ENCODE results near the gene OSBP2.

DNA sequence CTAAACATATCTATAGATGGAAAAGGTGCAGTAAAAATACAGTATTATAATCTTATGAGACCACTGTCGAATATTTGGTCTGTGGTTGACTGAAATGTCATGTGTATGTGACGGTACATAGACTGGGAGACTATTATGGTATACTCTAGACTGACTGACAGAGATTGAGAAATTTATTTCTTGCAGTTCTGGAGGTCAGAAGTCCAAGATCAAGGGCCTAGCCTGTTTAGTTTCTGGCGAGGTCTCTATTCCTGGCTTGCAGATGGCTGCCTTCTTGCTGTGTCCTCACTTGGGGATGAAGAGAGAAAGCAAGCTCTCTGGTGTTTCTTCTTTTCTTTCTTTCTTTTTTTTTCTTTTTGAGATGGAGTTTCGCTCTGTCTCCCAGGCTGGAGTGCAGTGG is 7.3 kb upstream of the OSBP2 start:
- TF ChIP-seq PKNOX1 (IDR thresholded peaks at IDR 0.05) (no peak), HDGF (IDR thresholded peaks at IDR 0.05; ENCODE audit: borderline replicate concordance) (no peak)
